Posterior vena cava (tissue), 2 donors: Measurements from ENCODE around the gene TMEM11. TPM values are rescaled to one million over a fixed set of nuclear protein-coding genes. Genes with fewer than 3 reads are reported as not detected.
"Not testable (repeated sequence)": the region's sequence is repeated elsewhere in the genome, so short reads cannot be mapped to it uniquely, and the experiment has no call there.

ENCODE experiments used
- DNase-seq: peaks from one replicate; pipeline ENCODE4 v3.0.0-alpha.2; 2020; ENCODE audit warnings: low spot score
- intact Hi-C, 2 donors: fragments of 100-400 bp; cut with DNase I; formaldehyde crosslinking; loops; one replicate each; pipeline versions ENCODE4 v1.14.1 to v1.14.2; 2022 to 2023
- total RNA-seq, 2 donors: library from RNA; stranded (reverse); fragmentation: NEBNext Ultra II Directional; extraction: Animal tissue kit (Norgen Biotek cat#: 25700); gene quantifications; one replicate each; pipeline ENCODE4 v1.2.1, GENCODE V29; 2021
- donor health status: DM: yes; HTN: yes; CAD: no.
- donor health status: DM: yes; HTN: yes; CAD: no.

Gene TMEM11
- total RNA-seq, 2 donors from 2014 or later, result 18.5 to 18.7 TPM

GRCh38 chr17:21196126-21196525 is 17.8 kb downstream of the TMEM11 start:
- intact Hi-C loops, result no loop called here
- peak; percentile 25 for DNase-seq

- intact Hi-C loops, result no loop called here
- no peak for DNase-seq
Measured at GRCh38 chr17:21194703-21195102, 19.3 kb downstream of the TMEM11 start.

- no peak for DNase-seq
- intact Hi-C loops, result no loop called here
Measured at GRCh38 chr17:21194226-21194625, 19.7 kb downstream of the TMEM11 start.

GRCh38 chr17:21193031-21193430 is 20.9 kb downstream of the TMEM11 start:
- intact Hi-C loops, result no loop called here
- no peak for DNase-seq

GRCh38 chr17:21192414-21192813 is 21.5 kb downstream of the TMEM11 start:
- intact Hi-C loops, DNase-seq: not testable (repeated sequence)

GRCh38 chr17:21191698-21192097 is 22.3 kb downstream of the TMEM11 start:
- intact Hi-C loops, result no loop called here
- DNase-seq, result no peak

GRCh38 chr17:21190078-21190477 is 23.9 kb downstream of the TMEM11 start:
- peak; percentile 16 for DNase-seq
- intact Hi-C loops, result no loop called here

GRCh38 chr17:21189361-21189760 is 24.6 kb downstream of the TMEM11 start:
- DNase-seq, result no peak
- intact Hi-C loops, result no loop called here

- intact Hi-C loops, result no loop called here
- no peak for DNase-seq
Measured at GRCh38 chr17:21186399-21187187, 27.4 kb downstream of the TMEM11 start.

GRCh38 chr17:21185061-21185460 is 28.9 kb downstream of the TMEM11 start:
- DNase-seq, result no peak
- intact Hi-C loops, result no loop called here

GRCh38 chr17:21184570-21184969 is 29.4 kb downstream of the TMEM11 start:
- intact Hi-C loops, result no loop called here
- no peak for DNase-seq

GRCh38 chr17:21183468-21183867 is 30.5 kb downstream of the TMEM11 start:
- DNase-seq, result no peak
- intact Hi-C loops, result no loop called here

GRCh38 chr17:21177854-21178600 is 35.9 kb downstream of the TMEM11 start:
- no peak for DNase-seq
- intact Hi-C loops, result no loop called here

- intact Hi-C loops, result no loop called here
- DNase-seq, result no peak
Measured at GRCh38 chr17:21177401-21177800, 36.6 kb downstream of the TMEM11 start.

GRCh38 chr17:21176773-21177395 is 37.1 kb downstream of the TMEM11 start:
- no peak for DNase-seq
- intact Hi-C loops, result no loop called here

- DNase-seq, result no peak
- intact Hi-C loops, result no loop called here
Measured at GRCh38 chr17:21174713-21175112, 39.2 kb downstream of the TMEM11 start.

- intact Hi-C loops, result no loop called here
- DNase-seq, result no peak
Measured at GRCh38 chr17:21174186-21174585, 39.8 kb downstream of the TMEM11 start.

- intact Hi-C loops, result no loop called here
- no peak for DNase-seq
Measured at GRCh38 chr17:21173543-21173942, 40.4 kb downstream of the TMEM11 start.

- intact Hi-C loops, result loop anchor here in 1 of 2 donors (1.0 kb wide), 1 partner anchor 38 kb away; no protein-coding TSS in a partner anchor
- DNase-seq, result no peak
Measured at GRCh38 chr17:21172846-21173245, 41.1 kb downstream of the TMEM11 start.

- intact Hi-C loops, result loop anchor here in 1 of 2 donors (1.0 kb wide), 1 partner anchor 39 kb away; no protein-coding TSS in a partner anchor
- DNase-seq, result no peak
Measured at GRCh38 chr17:21171970-21172510, 41.9 kb downstream of the TMEM11 start.
